Endothelial cell of umbilical vein (primary cell): ENCODE results near the gene DLG3. TPM values are rescaled to one million over a fixed set of nuclear protein-coding genes. Genes with fewer than 3 reads are reported as not detected.

ENCODE experiments used
- BruUV-seq: library from RNA; stranded (reverse); fragments of 400-500 nt; replicated peaks from 2 replicates; lab custom pipeline; 2021; lab: Mats Ljungman, UMichigan
- CTCF ChIA-PET: fragments of 300-600, 350-600 bp; sonication (Branson Sonifier 250); formaldehyde crosslinking; loops from one replicate; lab custom pipeline; 2021; ENCODE audit warnings: antibody characterized with exemption, inconsistent platforms; lab: Charles Lee
- POLR2A ChIA-PET: fragments of 300-600, 350-600 bp; sonication (Branson Sonifier 250); formaldehyde crosslinking; loops from one replicate; lab custom pipeline; 2021; ENCODE audit warnings: antibody characterized with exemption, inconsistent platforms; lab: Charles Lee
- DNase-seq: peaks from one replicate; pipeline ENCODE4 v3.0.0-alpha.2; 2011; ENCODE audit warnings: low read depth, low spot score
- FAIRE-seq: peaks from 2 replicates; lab custom pipeline; 2011; peaks lifted over from hg19 to GRCh38; lab: Jason Lieb, UNC
- H2AFZ ChIP-seq: 2 replicates; pipeline ENCODE4 v1.6.0; 2012; ENCODE audit warnings: low read depth, low read length, control low read depth, inconsistent platforms
- H3K27ac ChIP-seq: 2 replicates; pipeline ENCODE4 v1.5.1; 2011; ENCODE audit warnings: low read depth, mild to moderate bottlenecking, control low read depth, low read length, moderate library complexity; ENCODE audit not compliant: insufficient read depth
- H3K27me3 ChIP-seq, 2 experiments: 2 replicates each; pipeline versions ENCODE4 v1.6.0 to v1.6.1; 2011; ENCODE audit warnings: low read length in 2 of 2, mixed read lengths in 1 of 2; ENCODE audit not compliant: control insufficient read depth in 2 of 2, insufficient read depth in 2 of 2
- H3K36me3 ChIP-seq, 2 experiments: 2 replicates in 1 of 2; 3 replicates in 1 of 2; pipeline ENCODE4 v1.5.1; 2011; ENCODE audit warnings: low read length in 2 of 2, mild to moderate bottlenecking in 1 of 2, moderate library complexity in 1 of 2; ENCODE audit not compliant: control insufficient read depth in 2 of 2, insufficient read depth in 2 of 2; ENCODE audit errors: extremely low read depth in 1 of 2
- H3K4me1 ChIP-seq: 3 replicates; pipeline ENCODE4 v1.5.1; 2011; ENCODE audit warnings: mild to moderate bottlenecking, low read length; ENCODE audit not compliant: control insufficient read depth, insufficient read depth; ENCODE audit errors: extremely low read depth
- H3K4me2 ChIP-seq: 2 replicates; pipeline ENCODE4 v1.6.1; 2011; ENCODE audit warnings: low read length, control low read depth, mixed read lengths; ENCODE audit not compliant: insufficient read depth
- H3K4me3 ChIP-seq, 3 experiments: fragments of 200-600 bp in 1 of 3; sonication (generic), shearing (Covaris generic) in 1 of 3; replicated peaks in 1 of 3; 2 replicates each; pipeline ENCODE4 v1.5.1; 2011 to 2016; ENCODE audit warnings: control low read depth in 3 of 3, low read length in 3 of 3, mild to moderate bottlenecking in 2 of 3, inconsistent platforms in 1 of 3, low read depth in 1 of 3, moderate library complexity in 1 of 3; ENCODE audit not compliant: insufficient read depth in 1 of 3
- H3K79me2 ChIP-seq: 2 replicates; pipeline ENCODE4 v1.6.0; 2012; ENCODE audit warnings: low read length, inconsistent platforms; ENCODE audit not compliant: control insufficient read depth, insufficient read depth
- H3K9ac ChIP-seq: replicated peaks from 2 replicates; pipeline ENCODE3; 2011; ENCODE audit warnings: low read length, control low read depth; ENCODE audit not compliant: insufficient read depth; ENCODE audit errors: extremely low read depth
- H3K9me1 ChIP-seq: replicated peaks from 3 replicates; pipeline ENCODE4 v1.6.0; 2011; ENCODE audit warnings: mild to moderate bottlenecking, low read length; ENCODE audit not compliant: control insufficient read depth, insufficient read depth; ENCODE audit errors: extremely low read depth
- H3K9me3 ChIP-seq: replicated peaks from 2 replicates; pipeline ENCODE4 v1.5.1; 2012; ENCODE audit warnings: low read length, inconsistent platforms; ENCODE audit not compliant: control insufficient read depth, insufficient read depth
- H4K20me1 ChIP-seq: replicated peaks from 2 replicates; pipeline ENCODE3; 2011; ENCODE audit warnings: mild to moderate bottlenecking, low read length; ENCODE audit not compliant: control insufficient read depth, insufficient read depth; ENCODE audit errors: extremely low read depth
- CTCF ChIP-seq, 2 donors: IDR thresholded peaks; 1 replicate in 1 of 2; 2 replicates in 1 of 2; pipeline ENCODE4 v1.5.1; 2011; ENCODE audit warnings: low read length in 2 of 2, mild to moderate bottlenecking in 2 of 2, moderate library complexity in 2 of 2, control low read depth in 1 of 2, inconsistent platforms in 1 of 2, low read depth in 1 of 2; ENCODE audit not compliant: insufficient read depth in 1 of 2; ENCODE audit errors: extremely low read depth in 1 of 2
- EZH2 ChIP-seq: IDR thresholded peaks from 2 replicates; pipeline ENCODE4 v1.6.1; 2012; ENCODE audit warnings: borderline replicate concordance, low read depth, mild to moderate bottlenecking, moderate library complexity, low read length, inconsistent platforms; ENCODE audit not compliant: severe bottlenecking
- FOS ChIP-seq: IDR thresholded peaks from 2 replicates; pipeline ENCODE4 v1.6.1; 2011; ENCODE audit warnings: mild to moderate bottlenecking, low read length, moderate library complexity, borderline replicate concordance; ENCODE audit not compliant: insufficient read depth
- GATA2 ChIP-seq: IDR thresholded peaks from 2 replicates; pipeline ENCODE4 v1.7.0; 2011; ENCODE audit warnings: low read depth, mild to moderate bottlenecking, moderate library complexity, mixed read lengths, low read length; ENCODE audit not compliant: insufficient read length, insufficient read depth
- JUN ChIP-seq: IDR thresholded peaks from 2 replicates; pipeline ENCODE4 v1.6.1; 2011; ENCODE audit warnings: borderline replicate concordance, low read depth; ENCODE audit not compliant: insufficient read length, insufficient read depth
- MAX ChIP-seq: IDR thresholded peaks from 2 replicates; pipeline ENCODE4 v1.6.1; 2011; ENCODE audit not compliant: insufficient read depth, insufficient read length
- MYC ChIP-seq: IDR thresholded peaks from one replicate; pipeline ENCODE4 v1.6.1; 2011; ENCODE audit warnings: mild to moderate bottlenecking, low read depth, low read length
- POLR2A ChIP-seq: IDR thresholded peaks from 2 replicates; pipeline ENCODE4 v1.6.1; 2012; ENCODE audit warnings: low read depth, mild to moderate bottlenecking, control low read depth, low read length
- POLR2AphosphoS5 ChIP-seq: IDR thresholded peaks from 2 replicates; pipeline ENCODE4 v1.6.1; 2012; ENCODE audit warnings: low read depth, mild to moderate bottlenecking, control low read depth, low read length, moderate library complexity; ENCODE audit not compliant: insufficient read depth
- dilution Hi-C: fragments of 300-500 bp; cut with MboI; formaldehyde crosslinking; loops from one replicate; pipeline ENCODE4 v1.15.0; 2019; ENCODE audit warnings: low sequenced_read_pairs; ENCODE audit not compliant: extremely low pct_ligation_motif_present
- intact Hi-C: fragments of 100-400 bp; cut with micrococcal nuclease; formaldehyde crosslinking; loops from one replicate; pipeline ENCODE4 v1.10.0; 2022
- polyA plus RNA-seq, 4 experiments: library from polyadenylated mRNA; depleted of rRNA in 3 of 4; stranded (reverse) in 3 of 4; unstranded in 1 of 4; fragments of >200 nt; gene quantifications; 2 replicates each; pipeline versions ENCODE4 v1.2.1 to v1.2.3, GENCODE V29; 2011 to 2012; ENCODE audit warnings: missing spikeins in 1 of 4
- total RNA-seq: library from RNA; stranded (reverse); gene quantifications from 2 replicates; pipeline ENCODE4 v1.2.3, GENCODE V29; 2021

DLG3 gene
- total and polyA plus RNA-seq, 2 donors (not counting 3 experiments of a cell fraction or from before 2014, with no cell fraction given), result 1.2 to 3.2 TPM

GRCh38 chrX:70461026-70461425, 16.4 kb downstream of the DLG3 start:
- H3K4me3 ChIP-seq, result no peak overlapping the region
- no peaks in the 10 kb centered on the region for H3K79me2 ChIP-seq
- no peaks in the 10 kb centered on the region for H3K36me3 ChIP-seq
- DNase-seq (no peak), FAIRE-seq (no peak)
- no peak overlapping the region for H3K9ac ChIP-seq
- no peak for TF ChIP-seq MAX
- no peak for TF ChIP-seq MYC
- no peak for TF ChIP-seq CTCF (IDR thresholded peaks at IDR 0.05; ENCODE audit: extremely low read depth in 1 of 2, insufficient read depth in 1 of 2, low read depth in 1 of 2, low read length in 2 of 2)
- no peak for TF ChIP-seq EZH2
- no peak for TF ChIP-seq GATA2
- dilution Hi-C loops, result no loop called here
- BruUV-seq, result no TSS peak
- no peak overlapping the region for H3K27ac ChIP-seq
- H3K4me1 ChIP-seq, result no peaks in the 10 kb centered on the region
- H3K9me1 ChIP-seq, result no peaks in the 10 kb centered on the region
- CTCF ChIA-PET, result no interaction called here
- H3K4me2 ChIP-seq, result no peak overlapping the region
- H4K20me1 ChIP-seq, result no peaks in the 10 kb centered on the region
- H3K9me3 ChIP-seq, result no peaks in the 10 kb centered on the region
- no peak overlapping the region for H2AFZ ChIP-seq
- POLR2A ChIA-PET, result no interaction called here
- H3K27me3 ChIP-seq, result no peaks in the 10 kb centered on the region
- intact Hi-C loops, result no loop called here

GRCh38 chrX:70464051-70464450, 19.4 kb downstream of the DLG3 start:
- intact Hi-C loops, result no loop called here
- Histone ChIP-seq H2AFZ (no peak overlapping the region), H3K36me3 (no peaks in the 10 kb centered on the region), H3K9me1 (no peaks in the 10 kb centered on the region), H3K27me3 (no peaks in the 10 kb centered on the region), H3K27ac (no peak overlapping the region), H3K4me3 (no peak overlapping the region), H3K9ac (no peak overlapping the region), H4K20me1 (no peaks in the 10 kb centered on the region), H3K4me1 (no peaks in the 10 kb centered on the region), H3K79me2 (no peaks in the 10 kb centered on the region), H3K9me3 (no peaks in the 10 kb centered on the region), H3K4me2 (no peak overlapping the region)
- ChIA-PET POLR2A (no interaction called here), CTCF (interaction anchor here (1.0 kb wide), 1 partner anchor 15 kb away, joined by 3 read pairs; no protein-coding TSS in a partner anchor)
- DNase-seq, result no peak
- no peak for FAIRE-seq
- dilution Hi-C loops, result no loop called here
- BruUV-seq, result no TSS peak
- TF ChIP-seq JUN (no peak), EZH2 (no peak), CTCF (IDR thresholded peaks at IDR 0.05; ENCODE audit: extremely low read depth in 1 of 2, insufficient read depth in 1 of 2, low read depth in 1 of 2, low read length in 2 of 2) (no peak), GATA2 (no peak), POLR2AphosphoS5 (no peak), MYC (no peak), POLR2A (no peak), MAX (no peak), FOS (no peak)
